Measurements from ENCODE around the gene WT1.

Gene WT1

DNA sequence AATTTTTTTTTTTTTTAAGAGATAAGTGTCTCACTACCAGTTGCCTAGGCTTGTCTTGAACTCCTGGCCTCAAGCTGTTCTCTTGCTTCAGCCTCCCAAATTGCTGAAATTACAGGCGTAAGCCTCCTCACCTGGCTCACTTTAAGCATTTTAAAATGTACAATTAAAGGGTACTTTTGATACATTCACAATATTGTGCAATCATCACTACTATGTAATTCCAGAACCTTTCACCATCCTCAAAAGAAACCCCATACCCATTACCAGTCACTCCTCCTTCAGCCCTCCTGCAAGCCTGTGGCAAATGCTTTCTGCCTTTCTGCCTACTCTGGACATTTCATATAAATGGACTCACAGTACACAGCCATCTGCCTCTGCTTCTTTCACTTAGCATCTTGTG, 34.5 kb upstream of the WT1 start:
- no peak overlapping the region for H2AFZ ChIP-seq
- no peaks in the 10 kb centered on the region for H3K27me3 ChIP-seq (ENCODE audit: control insufficient read depth, insufficient read depth, low read length)
- no peaks in the 10 kb centered on the region for H3K4me1 ChIP-seq
- H3K4me2 ChIP-seq (ENCODE audit: low read length) = no peak overlapping the region
- H3K27ac ChIP-seq = no peak overlapping the region
- no peaks in the 10 kb centered on the region for H3K9me3 ChIP-seq (ENCODE audit: control insufficient read depth, low read length)
- no peak overlapping the region for H3K4me3 ChIP-seq (ENCODE audit: low read depth, low read length)
- no peaks in the 10 kb centered on the region for H3K36me3 ChIP-seq (ENCODE audit: control insufficient read depth, insufficient read depth, low read length)
- TF ChIP-seq, protein P1, sequence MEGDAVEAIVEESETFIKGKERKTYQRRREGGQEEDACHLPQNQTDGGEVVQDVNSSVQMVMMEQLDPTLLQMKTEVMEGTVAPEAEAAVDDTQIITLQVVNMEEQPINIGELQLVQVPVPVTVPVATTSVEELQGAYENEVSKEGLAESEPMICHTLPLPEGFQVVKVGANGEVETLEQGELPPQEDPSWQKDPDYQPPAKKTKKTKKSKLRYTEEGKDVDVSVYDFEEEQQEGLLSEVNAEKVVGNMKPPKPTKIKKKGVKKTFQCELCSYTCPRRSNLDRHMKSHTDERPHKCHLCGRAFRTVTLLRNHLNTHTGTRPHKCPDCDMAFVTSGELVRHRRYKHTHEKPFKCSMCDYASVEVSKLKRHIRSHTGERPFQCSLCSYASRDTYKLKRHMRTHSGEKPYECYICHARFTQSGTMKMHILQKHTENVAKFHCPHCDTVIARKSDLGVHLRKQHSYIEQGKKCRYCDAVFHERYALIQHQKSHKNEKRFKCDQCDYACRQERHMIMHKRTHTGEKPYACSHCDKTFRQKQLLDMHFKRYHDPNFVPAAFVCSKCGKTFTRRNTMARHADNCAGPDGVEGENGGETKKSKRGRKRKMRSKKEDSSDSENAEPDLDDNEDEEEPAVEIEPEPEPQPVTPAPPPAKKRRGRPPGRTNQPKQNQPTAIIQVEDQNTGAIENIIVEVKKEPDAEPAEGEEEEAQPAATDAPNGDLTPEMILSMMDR (IDR thresholded peaks at IDR 0.05) = no peak
- no peak overlapping the region for H3K9ac ChIP-seq
- no peaks in the 10 kb centered on the region for H3K79me2 ChIP-seq

DNA sequence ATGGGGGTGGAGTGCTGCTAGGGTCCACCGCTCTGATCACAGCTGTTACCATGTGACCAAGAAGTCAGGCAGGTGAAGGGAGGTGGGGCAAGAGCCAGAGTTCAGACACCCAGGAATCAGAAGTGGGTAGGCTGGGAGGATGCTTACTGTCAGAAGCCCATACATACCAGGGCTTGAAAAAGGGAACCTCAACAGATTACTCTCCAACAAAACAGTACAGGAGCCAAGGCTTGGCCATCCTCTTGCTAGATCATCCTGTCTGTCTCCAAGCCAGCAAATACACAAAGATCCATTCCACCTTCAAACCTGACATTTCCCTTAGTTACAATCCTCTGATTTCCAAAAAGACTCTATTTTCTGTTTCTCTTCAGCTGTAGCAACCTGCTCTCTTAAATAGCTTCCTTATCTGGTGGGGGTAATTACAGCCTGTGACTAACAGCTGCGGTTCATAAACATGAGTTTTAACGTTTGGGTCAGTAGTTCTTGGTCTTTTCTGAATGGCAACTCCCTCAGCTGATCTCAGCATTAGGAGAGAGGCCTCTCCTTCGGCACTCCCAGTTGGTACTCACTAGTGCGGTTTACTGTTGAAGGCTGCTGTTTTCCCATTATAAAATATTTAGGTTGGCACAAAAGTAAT, 31.1 kb upstream of the WT1 start:
- Histone ChIP-seq H3K9me3 (ENCODE audit: control insufficient read depth, low read length) (no peaks in the 10 kb centered on the region), H2AFZ (no peak overlapping the region), H3K79me2 (no peaks in the 10 kb centered on the region), H3K4me1 (no peaks in the 10 kb centered on the region), H3K9ac (no peak overlapping the region), H3K4me2 (ENCODE audit: low read length) (no peak overlapping the region), H3K27me3 (ENCODE audit: control insufficient read depth, insufficient read depth, low read length) (no peaks in the 10 kb centered on the region), H3K27ac (no peak overlapping the region), H3K36me3 (ENCODE audit: control insufficient read depth, insufficient read depth, low read length) (no peaks in the 10 kb centered on the region), H3K4me3 (ENCODE audit: low read depth, low read length) (no peak overlapping the region)
- TF ChIP-seq, protein P1 (IDR thresholded peaks at IDR 0.05) = no peak

DNA sequence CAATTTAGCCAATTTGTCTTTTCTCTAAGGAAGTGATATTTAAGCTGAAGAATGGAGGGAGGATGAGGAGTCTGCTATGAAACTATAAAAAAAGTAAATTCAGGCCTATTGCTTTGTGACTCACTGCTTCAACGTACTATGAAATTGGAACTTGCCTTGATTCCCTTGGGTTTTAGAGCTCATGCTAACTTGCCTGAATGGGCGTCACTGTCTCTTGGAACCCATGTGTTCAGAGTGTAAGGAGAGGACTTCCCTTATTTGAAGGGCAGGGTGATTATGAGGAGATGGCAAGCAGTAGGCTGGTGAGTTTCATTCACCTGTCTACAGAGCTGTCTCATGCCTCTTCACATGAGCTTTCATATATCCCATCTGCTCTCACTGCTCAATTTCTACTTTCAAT, 28.7 kb upstream of the WT1 start:
- H3K4me1 ChIP-seq = no peaks in the 10 kb centered on the region
- no peaks in the 10 kb centered on the region for H3K79me2 ChIP-seq
- no peak overlapping the region for H3K9ac ChIP-seq
- no peak overlapping the region for H3K4me3 ChIP-seq (ENCODE audit: low read depth, low read length)
- no peaks in the 10 kb centered on the region for H3K9me3 ChIP-seq (ENCODE audit: control insufficient read depth, low read length)
- no peak overlapping the region for H3K4me2 ChIP-seq (ENCODE audit: low read length)
- H2AFZ ChIP-seq = no peak overlapping the region
- no peaks in the 10 kb centered on the region for H3K36me3 ChIP-seq (ENCODE audit: control insufficient read depth, insufficient read depth, low read length)
- no peak overlapping the region for H3K27ac ChIP-seq
- no peaks in the 10 kb centered on the region for H3K27me3 ChIP-seq (ENCODE audit: control insufficient read depth, insufficient read depth, low read length)
- TF ChIP-seq, protein P1 (IDR thresholded peaks at IDR 0.05) = no peak

DNA sequence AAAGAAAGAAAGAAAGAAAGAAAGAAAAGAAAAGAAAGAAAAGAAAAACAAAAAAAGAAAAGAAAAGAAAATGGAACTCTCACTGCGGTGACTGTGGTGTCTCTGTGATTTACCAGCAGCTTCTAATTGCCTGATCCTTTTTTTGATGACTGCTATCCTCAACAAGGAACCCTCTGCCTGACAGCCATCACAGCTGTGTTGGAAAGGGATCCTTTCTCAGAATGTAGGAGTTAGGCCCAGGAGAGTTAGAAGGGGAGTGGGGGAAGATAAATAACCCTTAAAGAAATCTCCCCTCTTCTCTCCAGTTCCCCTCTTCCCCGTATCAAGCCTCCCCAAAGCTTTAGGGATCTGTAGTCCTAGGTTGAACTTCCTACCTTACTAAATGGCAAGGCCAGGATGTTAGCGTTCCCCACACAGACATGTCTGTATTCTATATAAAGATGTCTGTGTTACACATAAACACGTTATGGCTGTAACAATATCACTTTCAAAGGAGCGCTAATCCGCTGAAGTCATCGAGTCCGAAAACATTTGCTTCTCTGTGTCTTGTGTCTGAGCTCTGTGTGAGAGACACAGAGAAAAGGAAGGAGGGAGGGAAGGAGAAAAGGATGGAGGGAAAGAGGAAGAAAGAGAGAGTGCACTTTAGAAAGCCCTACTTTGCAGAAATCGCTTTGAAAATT, 26.8 kb upstream of the WT1 start:
- H3K79me2 ChIP-seq = no peaks in the 10 kb centered on the region
- no peaks in the 10 kb centered on the region for H3K9me3 ChIP-seq (ENCODE audit: control insufficient read depth, low read length)
- H2AFZ ChIP-seq = no peak overlapping the region
- TF ChIP-seq, protein P1 (IDR thresholded peaks at IDR 0.05) = no peak
- no peak overlapping the region for H3K27ac ChIP-seq
- no peaks in the 10 kb centered on the region for H3K27me3 ChIP-seq (ENCODE audit: control insufficient read depth, insufficient read depth, low read length)
- no peaks in the 10 kb centered on the region for H3K36me3 ChIP-seq (ENCODE audit: control insufficient read depth, insufficient read depth, low read length)
- no peak overlapping the region for H3K4me2 ChIP-seq (ENCODE audit: low read length)
- H3K4me1 ChIP-seq = no peaks in the 10 kb centered on the region
- no peak overlapping the region for H3K4me3 ChIP-seq (ENCODE audit: low read depth, low read length)
- H3K9ac ChIP-seq = no peak overlapping the region

DNA sequence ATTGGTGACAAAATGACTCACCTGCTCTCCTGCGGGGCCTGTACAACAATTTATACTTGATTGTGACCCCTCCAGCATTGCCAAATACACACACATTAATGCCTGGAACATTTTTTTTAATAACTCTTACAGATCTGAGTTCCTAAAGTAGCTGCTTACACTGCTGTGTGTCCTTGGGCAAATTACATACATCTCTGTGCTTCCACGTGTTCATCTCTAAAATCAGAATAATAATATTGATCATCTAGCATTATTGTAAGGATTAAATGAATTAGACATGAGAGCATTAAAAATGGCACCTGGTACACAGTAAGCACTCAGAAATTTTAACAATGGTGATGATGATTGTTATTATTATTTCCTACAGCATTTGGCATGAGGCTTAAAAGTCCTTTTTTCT, 21.5 kb upstream of the WT1 start:
- Histone ChIP-seq H3K4me1 (no peaks in the 10 kb centered on the region), H3K27ac (no peak overlapping the region), H3K27me3 (ENCODE audit: control insufficient read depth, insufficient read depth, low read length) (no peaks in the 10 kb centered on the region), H3K9ac (no peak overlapping the region), H2AFZ (no peak overlapping the region), H3K4me3 (ENCODE audit: low read depth, low read length) (no peak overlapping the region), H3K4me2 (ENCODE audit: low read length) (no peak overlapping the region), H3K79me2 (no peaks in the 10 kb centered on the region), H3K9me3 (ENCODE audit: control insufficient read depth, low read length) (no peaks in the 10 kb centered on the region), H3K36me3 (ENCODE audit: control insufficient read depth, insufficient read depth, low read length) (no peaks in the 10 kb centered on the region)
- TF ChIP-seq, protein P1 (IDR thresholded peaks at IDR 0.05) = no peak
